ENCODE data around the gene FAM217A. TPM values are rescaled to one million over a fixed set of nuclear protein-coding genes. Genes with fewer than 3 reads are reported as not detected.

The FAM217A gene
- polyA plus RNA-seq, 1 donor (not counting 4 experiments of a cell fraction or from before 2014, with no cell fraction given), result not detected

DNA sequence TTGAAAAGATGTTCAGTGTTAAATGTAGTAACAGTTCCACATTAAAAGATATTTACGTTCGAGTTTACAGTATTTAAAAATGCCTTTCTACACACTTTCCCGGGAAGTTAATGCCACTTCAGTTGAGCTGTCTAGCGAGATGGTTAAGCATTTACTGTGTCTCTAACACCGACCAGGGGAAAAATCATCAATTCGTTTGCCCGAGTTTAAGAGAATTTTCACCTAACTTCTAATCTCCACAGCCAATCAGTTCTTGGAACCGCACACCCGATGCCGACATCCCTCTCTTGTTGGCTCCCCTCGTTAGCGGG lies 58.2 kb downstream of the FAM217A start:
- peak overlapping the region; percentile 94 for H3K9ac ChIP-seq (ENCODE audit: control insufficient read depth, extremely low read depth, insufficient read depth, low read length)
- no peaks in the 10 kb centered on the region for H3K9me1 ChIP-seq (ENCODE audit: control insufficient read depth, extremely low read depth, insufficient read depth, low read length)
- H3K27me3 ChIP-seq (ENCODE audit: control insufficient read depth, extremely low read depth, insufficient read depth, low read length), result no peaks in the 10 kb centered on the region
- dilution Hi-C loops (cut with MboI; ENCODE audit: extremely low pct_ligation_motif_present, low sequenced_read_pairs), result no loop called here
- H3K4me2 ChIP-seq (ENCODE audit: control insufficient read depth, extremely low read depth, insufficient read depth, low read depth, low read length), result peak overlapping the region; percentile 62
- peak overlapping the region; percentile 89 for H3K27ac ChIP-seq (ENCODE audit: control insufficient read depth, insufficient read depth, low read length)
- H3K4me1 ChIP-seq (ENCODE audit: control insufficient read depth, extremely low read depth, insufficient read depth, low read length), result peaks cover 15% of the 10 kb centered on the region
- H2AFZ ChIP-seq (ENCODE audit: control insufficient read depth, low read length), result peak overlapping the region; percentile 77
- H4K20me1 ChIP-seq (ENCODE audit: control insufficient read depth, extremely low read depth, insufficient read depth, low read length), result no peaks in the 10 kb centered on the region
- peak overlapping the region; percentile 74 to 85 (median 84) for H3K4me3 ChIP-seq (ENCODE audit: control insufficient read depth in 2 of 3, extremely low read depth in 1 of 3, insufficient read depth in 2 of 3, low read depth in 1 of 3, low read length in 3 of 3)
- FAIRE-seq (no peak), DNase-seq (ENCODE audit: low read depth, low spot score) (no peak)
- H3K9me3 ChIP-seq (ENCODE audit: control insufficient read depth, low read depth, low read length), result no peaks in the 10 kb centered on the region
- no peak for TF ChIP-seq EZH2 (IDR thresholded peaks at IDR 0.05; ENCODE audit: low read length)
- TF ChIP-seq, protein P1, sequence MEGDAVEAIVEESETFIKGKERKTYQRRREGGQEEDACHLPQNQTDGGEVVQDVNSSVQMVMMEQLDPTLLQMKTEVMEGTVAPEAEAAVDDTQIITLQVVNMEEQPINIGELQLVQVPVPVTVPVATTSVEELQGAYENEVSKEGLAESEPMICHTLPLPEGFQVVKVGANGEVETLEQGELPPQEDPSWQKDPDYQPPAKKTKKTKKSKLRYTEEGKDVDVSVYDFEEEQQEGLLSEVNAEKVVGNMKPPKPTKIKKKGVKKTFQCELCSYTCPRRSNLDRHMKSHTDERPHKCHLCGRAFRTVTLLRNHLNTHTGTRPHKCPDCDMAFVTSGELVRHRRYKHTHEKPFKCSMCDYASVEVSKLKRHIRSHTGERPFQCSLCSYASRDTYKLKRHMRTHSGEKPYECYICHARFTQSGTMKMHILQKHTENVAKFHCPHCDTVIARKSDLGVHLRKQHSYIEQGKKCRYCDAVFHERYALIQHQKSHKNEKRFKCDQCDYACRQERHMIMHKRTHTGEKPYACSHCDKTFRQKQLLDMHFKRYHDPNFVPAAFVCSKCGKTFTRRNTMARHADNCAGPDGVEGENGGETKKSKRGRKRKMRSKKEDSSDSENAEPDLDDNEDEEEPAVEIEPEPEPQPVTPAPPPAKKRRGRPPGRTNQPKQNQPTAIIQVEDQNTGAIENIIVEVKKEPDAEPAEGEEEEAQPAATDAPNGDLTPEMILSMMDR (optimal IDR thresholded peaks at IDR 0.05 in 1 of 3, IDR thresholded peaks at IDR 0.05 in 1 of 3, conservative IDR thresholded peaks at IDR 0.05 in 1 of 3; ENCODE audit: extremely low read depth in 1 of 3, insufficient read depth in 2 of 3, low read length in 3 of 3), result no peak
- peaks cover 1 to 5% of the 10 kb centered on the region in 2 experiments for H3K36me3 ChIP-seq (ENCODE audit: control insufficient read depth in 2 of 2, extremely low read depth in 1 of 2, insufficient read depth in 2 of 2, low read length in 2 of 2)
- peaks cover 58% of the 10 kb centered on the region for H3K79me2 ChIP-seq (ENCODE audit: control insufficient read depth, insufficient read depth, low read length)

DNA sequence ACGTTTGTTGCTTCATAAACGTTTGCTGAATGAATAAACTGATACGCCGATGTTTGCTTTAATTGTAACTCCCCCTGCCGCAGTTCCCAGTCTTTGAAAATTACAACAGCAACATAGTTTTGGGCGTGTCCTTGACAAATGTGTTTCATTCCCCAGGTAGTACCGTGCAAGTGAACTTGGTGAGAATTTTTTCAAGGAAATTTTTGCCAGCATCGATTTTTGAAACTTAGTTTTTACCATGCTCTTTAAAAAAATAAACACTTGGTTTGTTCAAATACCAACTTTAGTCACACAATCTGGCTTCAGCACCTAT lies 60.1 kb downstream of the FAM217A start:
- H3K27ac ChIP-seq (ENCODE audit: control insufficient read depth, insufficient read depth, low read length), result peak overlapping the region; percentile 89
- DNase-seq (ENCODE audit: low read depth, low spot score) (no peak), FAIRE-seq (no peak)
- H3K27me3 ChIP-seq (ENCODE audit: control insufficient read depth, extremely low read depth, insufficient read depth, low read length), result no peaks in the 10 kb centered on the region
- H3K9me3 ChIP-seq (ENCODE audit: control insufficient read depth, low read depth, low read length), result no peaks in the 10 kb centered on the region
- TF ChIP-seq EZH2 (IDR thresholded peaks at IDR 0.05; ENCODE audit: low read length), result no peak
- TF ChIP-seq, protein P1 (optimal IDR thresholded peaks at IDR 0.05 in 1 of 3, IDR thresholded peaks at IDR 0.05 in 1 of 3, conservative IDR thresholded peaks at IDR 0.05 in 1 of 3; ENCODE audit: extremely low read depth in 1 of 3, insufficient read depth in 2 of 3, low read length in 3 of 3), result no peak
- H3K36me3 ChIP-seq (ENCODE audit: control insufficient read depth in 2 of 2, extremely low read depth in 1 of 2, insufficient read depth in 2 of 2, low read length in 2 of 2), result peaks cover 0 to 1% of the 10 kb centered on the region in 2 experiments
- H3K4me2 ChIP-seq (ENCODE audit: control insufficient read depth, extremely low read depth, insufficient read depth, low read depth, low read length), result peak overlapping the region; percentile 95
- H3K4me1 ChIP-seq (ENCODE audit: control insufficient read depth, extremely low read depth, insufficient read depth, low read length), result peaks cover 15% of the 10 kb centered on the region
- H3K9me1 ChIP-seq (ENCODE audit: control insufficient read depth, extremely low read depth, insufficient read depth, low read length), result no peaks in the 10 kb centered on the region
- H3K79me2 ChIP-seq (ENCODE audit: control insufficient read depth, insufficient read depth, low read length), result peaks cover 52% of the 10 kb centered on the region
- peak overlapping the region; percentile 95 for H3K9ac ChIP-seq (ENCODE audit: control insufficient read depth, extremely low read depth, insufficient read depth, low read length)
- H4K20me1 ChIP-seq (ENCODE audit: control insufficient read depth, extremely low read depth, insufficient read depth, low read length), result no peaks in the 10 kb centered on the region
- H3K4me3 ChIP-seq (ENCODE audit: control insufficient read depth in 2 of 3, extremely low read depth in 1 of 3, insufficient read depth in 2 of 3, low read depth in 1 of 3, low read length in 3 of 3), result peak overlapping the region; percentile 71 to 95 (median 88)
- H2AFZ ChIP-seq (ENCODE audit: control insufficient read depth, low read length), result peak overlapping the region; percentile 91
- dilution Hi-C loops (cut with MboI; ENCODE audit: extremely low pct_ligation_motif_present, low sequenced_read_pairs), result no loop called here

Other genes with a start within 250 kb of the FAM217A start
- gene FAM50B, start 229.8 kb downstream of the FAM217A start, polyA plus RNA-seq, result 3.8 to 4.0 TPM (median 3.9 TPM) in 3 replicates
- 22.5 to 54.9 TPM (median 41.6 TPM) in 3 replicates for gene ECI2, start 56.4 kb upstream of the FAM217A start, polyA plus RNA-seq

All from keratinocyte (primary cell).